A673 (cell line): ENCODE results near the gene CABLES1. TPM values are rescaled to one million over a fixed set of nuclear protein-coding genes. Genes with fewer than 3 reads are reported as not detected.

Source experiments
- BruUV-seq: library from RNA; stranded (reverse); fragments of 400-500 nt; replicated peaks from 2 replicates; lab custom pipeline; 2021; lab: Mats Ljungman, UMichigan
- CTCF ChIA-PET: fragments of 300-600 bp; sonication (Branson Sonifier 250); formaldehyde crosslinking; loops from one replicate; lab custom pipeline; 2022; ENCODE audit warnings: antibody characterized with exemption; lab: Charles Lee
- POLR2A ChIA-PET: fragments of 300-600 bp; sonication (Branson Sonifier 250); formaldehyde crosslinking; loops from one replicate; lab custom pipeline; 2022; ENCODE audit warnings: antibody characterized with exemption; ENCODE audit not compliant: low non-redundant PET; lab: Charles Lee
- DNase-seq: peaks from one replicate; pipeline ENCODE4 v3.0.0-alpha.2; 2015; ENCODE audit warnings: low spot score
- H3K27ac ChIP-seq: fragments of 200-600 bp; sonication (generic); 2 replicates; pipeline ENCODE4 v1.5.1; 2016; ENCODE audit warnings: mixed run types, low read depth, mild to moderate bottlenecking, mixed read lengths, antibody characterized with exemption, low read length; ENCODE audit not compliant: poor library complexity, severe bottlenecking
- H3K27me3 ChIP-seq: fragments of 200-600 bp; sonication (generic); replicated peaks from 2 replicates; pipeline ENCODE4 v1.6.1; 2017; ENCODE audit warnings: mixed run types, low read depth, mild to moderate bottlenecking, mixed read lengths, antibody characterized with exemption, low read length; ENCODE audit not compliant: insufficient read depth, poor library complexity
- H3K36me3 ChIP-seq: fragments of 200-600 bp; sonication (generic); 2 replicates; pipeline ENCODE4 v1.6.1; 2016; ENCODE audit warnings: mixed run types, mild to moderate bottlenecking, mixed read lengths, antibody characterized with exemption, low read length; ENCODE audit not compliant: insufficient read depth, poor library complexity, severe bottlenecking
- H3K4me1 ChIP-seq: fragments of 200-600 bp; sonication (generic); 2 replicates; pipeline ENCODE4 v1.6.1; 2017; ENCODE audit warnings: mixed run types, mild to moderate bottlenecking, mixed read lengths, antibody characterized with exemption, low read length; ENCODE audit not compliant: insufficient read depth, poor library complexity, severe bottlenecking
- H3K4me3 ChIP-seq: fragments of 200-600 bp; sonication (generic); 2 replicates; pipeline ENCODE4 v1.5.1; 2016; ENCODE audit warnings: low read depth, mixed run types, mild to moderate bottlenecking, mixed read lengths, low read length; ENCODE audit not compliant: poor library complexity, severe bottlenecking
- H3K9me3 ChIP-seq: fragments of 200-600 bp; sonication (generic); 2 replicates; pipeline ENCODE4 v1.6.1; 2016; ENCODE audit warnings: mixed run types, low read depth, mild to moderate bottlenecking, mixed read lengths, antibody characterized with exemption, low read length; ENCODE audit not compliant: poor library complexity, severe bottlenecking
- CTCF ChIP-seq: fragments of 300-800, 200-600 bp; sonication (generic); conservative IDR thresholded peaks from 2 replicates; pipeline ENCODE4 v1.5.1; 2017; ENCODE audit warnings: low read depth, mild to moderate bottlenecking, antibody characterized with exemption, low read length, moderate library complexity, mixed read lengths
- EZH2 ChIP-seq: fragments of 200-600 bp; sonication (generic); IDR thresholded peaks from 2 replicates; pipeline ENCODE4 v1.6.1; 2017; ENCODE audit warnings: borderline replicate concordance, low read depth, mild to moderate bottlenecking, mixed read lengths, antibody characterized with exemption, low read length; ENCODE audit not compliant: poor library complexity, severe bottlenecking
- intact Hi-C: fragments of 100-400 bp; cut with micrococcal nuclease; formaldehyde crosslinking; loops from one replicate; pipeline ENCODE4 v1.10.0; 2022; ENCODE audit not compliant: unreplicated experiment
- total RNA-seq: library from RNA; stranded (reverse); gene quantifications from 2 replicates; pipeline ENCODE4 v1.2.3, GENCODE V29; 2021

CABLES1 gene
- total RNA-seq, 1 experiment from 2014 or later, result 7.2 TPM

GRCh38 chr18:23193742-23194141 lies 58.5 kb downstream of the CABLES1 start:
- H3K36me3 ChIP-seq, result no peaks in the 10 kb centered on the region
- no peak overlapping the region for H3K4me3 ChIP-seq
- intact Hi-C loops, result loop anchor here (5.0 kb wide), 3 partner anchors 36 to 56 kb away; partner anchors contain the start of gene CABLES1
- no TSS peak for BruUV-seq
- H3K9me3 ChIP-seq, result no peaks in the 10 kb centered on the region
- no peaks in the 10 kb centered on the region for H3K27me3 ChIP-seq
- no peak for DNase-seq
- H3K4me1 ChIP-seq, result peaks cover 45% of the 10 kb centered on the region
- H3K27ac ChIP-seq, result no peak overlapping the region
- ChIA-PET POLR2A (no interaction called here), CTCF (no interaction called here)
- TF ChIP-seq EZH2 (no peak), CTCF (no peak)

- CTCF ChIA-PET, result no interaction called here
These were observed 59.1 kb downstream of the CABLES1 start for GRCh38 chr18:23194155-23194996.

More at GRCh38 chr18:23194155-23194996, 59.1 kb downstream of the CABLES1 start:
- no peaks in the 10 kb centered on the region for H3K36me3 ChIP-seq
- TF ChIP-seq EZH2, result no peak
- TF ChIP-seq CTCF, result no peak
- no peak overlapping the region for H3K27ac ChIP-seq
- POLR2A ChIA-PET, result no interaction called here
- no TSS peak for BruUV-seq
- peak; percentile 51 for DNase-seq
- H3K4me3 ChIP-seq, result no peak overlapping the region
- no peaks in the 10 kb centered on the region for H3K27me3 ChIP-seq
- peaks cover 39% of the 10 kb centered on the region for H3K4me1 ChIP-seq
- intact Hi-C loops, result loop anchor here (5.0 kb wide), 3 partner anchors 37 to 57 kb away; partner anchors contain the start of gene CABLES1
- no peaks in the 10 kb centered on the region for H3K9me3 ChIP-seq
